ENCODE data around the gene UBALD1.

The UBALD1 gene

GRCh38 chr16:4634768-4635167 lies 20.1 kb upstream of the UBALD1 start:
- DNase-seq (ENCODE audit: insufficient read length, low spot score) (no peak), FAIRE-seq (no peak)
- TF ChIP-seq POLR2A (IDR thresholded peaks at IDR 0.05; ENCODE audit: low read depth, low read length), result no peak

DNA sequence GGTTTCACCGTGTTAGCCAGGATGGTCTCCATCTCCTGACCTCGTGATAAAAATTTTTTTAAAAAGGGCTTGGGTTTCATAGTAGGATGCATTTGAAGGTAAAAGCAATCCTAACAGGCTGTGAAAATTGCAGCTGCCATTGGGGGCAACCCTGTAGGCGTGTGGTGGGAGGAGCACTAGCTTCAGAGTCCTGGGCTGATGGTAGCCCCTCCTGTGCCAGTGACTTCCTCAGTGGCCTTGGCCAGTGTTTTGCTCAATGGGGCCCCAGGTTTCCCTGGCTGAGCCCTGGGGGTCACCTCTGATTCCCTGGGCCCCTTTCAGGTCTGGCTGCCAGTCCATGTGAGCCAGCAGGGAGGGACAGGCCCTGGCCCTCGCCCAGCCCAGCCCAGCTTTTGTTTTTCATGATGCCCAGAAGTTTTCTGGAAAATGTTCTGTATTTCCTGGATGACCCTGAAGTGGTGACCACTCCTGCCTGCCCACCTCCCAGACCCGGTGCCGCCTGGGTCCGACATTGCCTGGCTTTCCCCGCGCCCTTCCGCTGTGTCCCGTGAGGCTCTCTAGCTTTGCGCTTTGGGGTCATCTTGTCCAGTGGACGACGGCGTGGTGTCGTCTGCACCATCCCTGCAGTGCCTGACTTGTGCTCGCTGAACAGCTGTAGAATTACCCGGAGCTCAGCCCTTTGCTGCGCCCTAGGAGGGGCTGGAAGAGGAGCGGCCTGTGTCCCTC lies 19.4 kb upstream of the UBALD1 start:
- DNase-seq (ENCODE audit: insufficient read length, low spot score), result no peak
- TF ChIP-seq POLR2A (IDR thresholded peaks at IDR 0.05; ENCODE audit: low read depth, low read length), result no peak
- FAIRE-seq, result no peak

- DNase-seq (ENCODE audit: insufficient read length, low spot score), result no peak
- no peak for TF ChIP-seq POLR2A (IDR thresholded peaks at IDR 0.05; ENCODE audit: low read depth, low read length)
- no peak for FAIRE-seq
Measured at GRCh38 chr16:4631444-4631843, 16.8 kb upstream of the UBALD1 start.

GRCh38 chr16:4628283-4628682 lies 13.6 kb upstream of the UBALD1 start:
- no peak for TF ChIP-seq POLR2A (IDR thresholded peaks at IDR 0.05; ENCODE audit: low read depth, low read length)
- no peak for FAIRE-seq

GRCh38 chr16:4626396-4626795 lies 11.7 kb upstream of the UBALD1 start:
- no peak for DNase-seq (ENCODE audit: insufficient read length, low spot score)
- no peak for TF ChIP-seq POLR2A (IDR thresholded peaks at IDR 0.05; ENCODE audit: low read depth, low read length)
- FAIRE-seq, result no peak

More at GRCh38 chr16:4628283-4628682, 13.6 kb upstream of the UBALD1 start:
- DNase-seq (ENCODE audit: insufficient read length, low spot score), result no peak

GRCh38 chr16:4625560-4626159 lies 11.0 kb upstream of the UBALD1 start:
- no peak for DNase-seq (ENCODE audit: insufficient read length, low spot score)
- no peak for FAIRE-seq
- TF ChIP-seq POLR2A (IDR thresholded peaks at IDR 0.05; ENCODE audit: low read depth, low read length), result no peak

DNA sequence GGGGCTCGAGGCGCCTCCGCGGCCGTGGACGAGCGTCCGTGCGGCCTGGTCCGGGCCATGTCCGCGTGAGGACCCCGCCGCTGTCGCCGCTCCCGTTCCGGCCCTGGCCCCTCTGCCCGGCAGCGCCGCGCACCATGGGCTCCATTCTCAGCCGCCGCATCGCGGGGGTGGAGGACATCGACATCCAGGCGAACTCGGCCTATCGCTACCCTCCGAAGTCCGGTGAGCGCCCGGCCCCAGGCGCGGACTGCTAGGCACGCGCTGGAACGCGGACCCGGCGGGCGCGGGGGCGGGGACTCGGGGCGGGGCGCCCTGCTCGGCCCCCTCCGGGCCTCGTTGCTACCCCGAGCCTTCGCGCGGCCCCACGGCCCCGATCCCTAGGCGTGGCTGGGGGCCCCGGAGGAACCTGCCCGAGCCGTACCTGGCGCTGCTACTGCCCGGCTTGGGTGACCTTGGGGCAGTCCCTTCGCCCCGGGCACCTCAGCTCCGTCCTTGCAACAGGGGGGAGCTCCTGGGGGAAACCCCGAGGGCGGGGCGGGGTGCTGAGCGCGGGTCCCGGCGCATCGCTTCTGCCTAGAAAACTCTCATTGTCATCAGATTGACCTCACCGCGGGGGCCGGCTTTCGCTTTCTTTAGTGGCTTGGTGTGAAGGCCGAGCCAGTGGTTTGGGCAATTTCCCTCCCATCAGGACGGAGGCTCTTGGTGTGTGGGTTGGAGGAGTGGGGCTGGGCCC lies 10.3 kb upstream of the UBALD1 start:
- no peak for FAIRE-seq
- DNase-seq (ENCODE audit: insufficient read length, low spot score), result no peak
- TF ChIP-seq POLR2A (IDR thresholded peaks at IDR 0.05; ENCODE audit: low read depth, low read length), result peak; percentile 97

DNA sequence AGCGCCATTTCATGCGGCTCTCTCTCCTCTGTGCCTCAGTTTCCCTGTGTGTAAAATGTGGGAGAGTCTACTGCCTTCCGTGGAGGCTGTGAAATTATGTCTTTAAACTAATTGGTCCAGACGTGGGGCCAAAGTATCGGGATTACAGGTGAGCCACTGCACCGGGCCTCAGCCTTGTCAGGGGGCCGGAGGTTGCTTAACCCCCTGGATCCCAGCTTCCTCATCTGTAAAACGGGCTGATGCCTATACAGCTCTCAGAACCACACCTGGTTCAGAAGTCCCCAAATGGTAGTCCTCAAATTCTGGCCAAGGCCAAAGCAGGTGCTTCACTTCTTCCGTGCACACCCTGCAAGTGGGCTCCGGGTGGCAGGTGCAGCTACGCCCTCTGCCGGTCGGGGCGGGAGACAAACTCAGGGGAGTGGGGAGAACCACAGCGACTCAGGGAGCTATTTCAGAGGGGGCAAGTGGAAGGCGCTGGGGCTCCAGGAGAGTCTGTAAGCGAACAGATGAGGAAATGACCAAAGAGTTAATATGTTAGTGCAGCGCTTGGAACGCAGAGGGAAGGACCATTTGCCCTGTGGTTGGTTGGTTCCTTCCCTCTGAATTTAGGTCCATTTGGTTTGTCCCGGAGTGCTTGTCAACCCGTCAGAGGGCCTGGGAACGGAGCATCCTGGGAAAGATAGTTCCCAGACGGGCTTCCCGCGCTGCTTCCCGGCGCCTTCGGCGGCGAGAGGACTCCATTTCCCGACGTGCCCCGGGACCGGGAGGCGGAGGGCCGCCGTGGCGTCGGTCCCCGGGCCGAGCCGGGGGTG lies 9.5 kb upstream of the UBALD1 start, which contains the start of gene MGRN1:
Gene MGRN1 (plus strand): TSS at position 812 of the 812 bp plus-strand sequence. CDS start 135 bp downstream, outside the sequence.
- DNase-seq (ENCODE audit: insufficient read length, low spot score) (peak; percentile 95), FAIRE-seq (peak; percentile 72)
- TF ChIP-seq POLR2A (IDR thresholded peaks at IDR 0.05; ENCODE audit: low read depth, low read length), result no peak

GRCh38 chr16:4623593-4623992 lies 8.9 kb upstream of the UBALD1 start:
- no peak for TF ChIP-seq POLR2A (IDR thresholded peaks at IDR 0.05; ENCODE audit: low read depth, low read length)
- FAIRE-seq, result no peak
- no peak for DNase-seq (ENCODE audit: insufficient read length, low spot score)

DNA sequence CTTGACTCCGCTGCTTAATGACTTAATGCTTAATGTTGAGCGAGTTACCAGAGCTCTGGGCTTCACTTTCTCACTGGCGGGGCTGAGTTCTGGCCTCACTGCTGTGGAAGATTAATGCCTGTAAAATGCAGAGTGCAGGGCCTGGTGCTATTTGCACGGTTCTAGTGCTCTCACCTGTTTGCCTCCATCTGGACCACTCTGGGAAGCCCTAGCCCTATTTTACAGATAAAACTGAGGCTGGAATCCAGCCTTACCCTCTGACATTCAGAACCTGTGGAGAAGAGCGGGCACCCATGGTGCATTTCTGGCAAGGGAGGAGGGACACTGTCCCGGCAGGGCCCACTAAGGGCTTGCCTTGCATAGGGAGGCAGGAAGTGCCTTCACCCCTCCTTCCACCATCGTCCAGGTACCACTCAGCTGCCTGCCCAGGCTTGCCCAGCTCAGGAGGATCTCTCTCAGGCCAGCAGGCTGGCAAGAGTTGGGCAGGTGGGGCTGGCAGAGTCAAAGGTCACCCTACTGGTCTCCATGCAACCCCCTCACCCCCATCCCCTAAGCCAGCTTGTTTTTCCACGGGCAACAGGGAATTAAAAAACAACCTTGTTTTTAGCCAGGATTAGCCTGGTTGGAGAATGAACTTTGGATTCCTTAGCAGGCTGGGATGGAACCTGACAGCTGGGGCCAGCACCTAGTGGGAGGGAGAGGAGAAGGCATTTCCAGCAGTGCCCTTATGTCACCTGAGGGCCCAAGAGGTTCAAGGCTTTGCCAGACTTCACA lies 4.1 kb upstream of the UBALD1 start:
- TF ChIP-seq POLR2A (IDR thresholded peaks at IDR 0.05; ENCODE audit: low read depth, low read length), result no peak
- no peak for FAIRE-seq
- no peak for DNase-seq (ENCODE audit: insufficient read length, low spot score)

GRCh38 chr16:4617880-4618279 lies 3.2 kb upstream of the UBALD1 start:
- no peak for TF ChIP-seq POLR2A (IDR thresholded peaks at IDR 0.05; ENCODE audit: low read depth, low read length)
- DNase-seq (ENCODE audit: insufficient read length, low spot score) (no peak), FAIRE-seq (no peak)

- peak; percentile 44; the same call in 1 of the 2 replicates for TF ChIP-seq POLR2A (IDR thresholded peaks at IDR 0.05; ENCODE audit: low read depth, low read length)
- FAIRE-seq (peak; percentile 77), DNase-seq (ENCODE audit: insufficient read length, low spot score) (peak; percentile 98)
Measured at GRCh38 chr16:4616047-4616811, 1.5 kb upstream of the UBALD1 start.
